SK-N-SH (cell line): ENCODE results near the gene ANXA8. TPM values are rescaled to one million over a fixed set of nuclear protein-coding genes. Genes with fewer than 3 reads are reported as not detected.
"Not testable (repeated sequence)": the region's sequence is repeated elsewhere in the genome, so short reads cannot be mapped to it uniquely, and the experiment has no call there.

Source experiments
- CTCF ChIA-PET: fragments of 300-600, 350-600 bp; formaldehyde crosslinking; extraction: SDS; loops from one replicate; lab custom pipeline; 2021; lab: Yijun Ruan, JAX
- POLR2A ChIA-PET: fragments of 350-600 bp; sonication (Branson Sonifier 250); formaldehyde crosslinking; extraction: SDS; loops from one replicate; lab custom pipeline; 2020; ENCODE audit warnings: antibody characterized with exemption, inconsistent platforms; lab: Yijun Ruan, JAX
- DNase-seq: peaks from one replicate; pipeline ENCODE4 v3.0.0; 2012
- H2AFZ ChIP-seq: fragments of 200-600 bp; sonication (generic); 2 replicates; pipeline ENCODE4 v1.8.1; 2016; ENCODE audit warnings: antibody characterized with exemption, mild to moderate bottlenecking, low read depth
- H3F3A ChIP-seq: fragments of 200-600 bp; sonication (generic); replicated peaks from 2 replicates; pipeline ENCODE3; 2016; ENCODE audit warnings: antibody characterized with exemption, mild to moderate bottlenecking; ENCODE audit not compliant: insufficient read depth
- H3K27ac ChIP-seq, 2 experiments: fragments of 200-500 bp in 1 of 2; fragments of 200-600 bp in 1 of 2; sonication (Bioruptor generic) in 1 of 2; sonication (generic), shearing (Covaris generic) in 1 of 2; 2 replicates each; pipeline versions ENCODE4 v1.5.1 to v1.6.1; 2014 to 2016; ENCODE audit warnings: low read depth in 2 of 2, inconsistent platforms in 1 of 2, low read length in 1 of 2, mild to moderate bottlenecking in 1 of 2, mixed read lengths in 1 of 2
- H3K27me3 ChIP-seq: fragments of 200-600 bp; sonication (generic), shearing (Covaris generic); 2 replicates; pipeline ENCODE4 v1.6.1; 2016; ENCODE audit warnings: mixed run types; ENCODE audit not compliant: insufficient read depth
- H3K36me3 ChIP-seq, 2 experiments: fragments of 200-500 bp in 1 of 2; fragments of 200-600 bp in 1 of 2; sonication (Bioruptor generic) in 1 of 2; sonication (generic) in 1 of 2; replicated peaks in 1 of 2; 2 replicates each; pipeline versions ENCODE3 to v1.5.1; 2014 to 2016; ENCODE audit warnings: low read length in 1 of 2, mild to moderate bottlenecking in 1 of 2; ENCODE audit not compliant: insufficient read depth in 2 of 2, control insufficient read depth in 1 of 2
- H3K4me1 ChIP-seq, 2 experiments: fragments of 200-500 bp in 1 of 2; fragments of 200-600 bp in 1 of 2; sonication (Bioruptor generic) in 1 of 2; sonication (generic), shearing (Covaris generic) in 1 of 2; 2 replicates each; pipeline versions ENCODE4 v1.5.1 to v1.6.1; 2014 to 2016; ENCODE audit warnings: low read depth in 1 of 2, low read length in 1 of 2, mixed run types in 1 of 2; ENCODE audit not compliant: insufficient read depth in 2 of 2, control insufficient read depth in 1 of 2
- H3K4me2 ChIP-seq: fragments of 200-600 bp; sonication (generic), shearing (Covaris generic); 2 replicates; pipeline ENCODE4 v1.6.1; 2017; ENCODE audit warnings: mixed run types
- H3K4me3 ChIP-seq, 2 experiments: fragments of 200-500 bp in 1 of 2; fragments of 200-600 bp in 1 of 2; sonication (Bioruptor generic) in 1 of 2; sonication (generic), shearing (Covaris generic) in 1 of 2; 2 replicates each; pipeline versions ENCODE4 v1.5.1 to v1.8.1; 2014 to 2016; ENCODE audit warnings: low read depth in 2 of 2, inconsistent platforms in 1 of 2, low read length in 1 of 2, mild to moderate bottlenecking in 1 of 2, mixed read lengths in 1 of 2, moderate library complexity in 1 of 2
- H3K79me2 ChIP-seq: fragments of 200-600 bp; sonication (generic); 2 replicates; pipeline ENCODE4 v1.8.1; 2017; ENCODE audit warnings: mild to moderate bottlenecking; ENCODE audit not compliant: insufficient read depth
- H3K9ac ChIP-seq: fragments of 200-600 bp; sonication (generic); 2 replicates; pipeline ENCODE4 v1.6.1; 2017; ENCODE audit warnings: mixed run types
- H3K9me2 ChIP-seq: fragments of 200-600 bp; sonication (generic); 2 replicates; pipeline ENCODE4 v1.6.1; 2017; ENCODE audit warnings: mixed run types
- H3K9me3 ChIP-seq: fragments of 200-600 bp; sonication (generic); 2 replicates; pipeline ENCODE4 v1.6.1; 2017; ENCODE audit warnings: mixed run types, mild to moderate bottlenecking, moderate library complexity
- H4K20me1 ChIP-seq: fragments of 200-600 bp; sonication (generic); 2 replicates; pipeline ENCODE4 v1.6.1; 2017; ENCODE audit warnings: mild to moderate bottlenecking, mixed run types; ENCODE audit not compliant: insufficient read depth
- EP300 ChIP-seq, 2 experiments: IDR thresholded peaks; 2 replicates each; pipeline versions ENCODE4 v1.4.0 to v1.6.1; 2012; ENCODE audit warnings: borderline replicate concordance in 1 of 2, low read depth in 1 of 2, low read length in 1 of 2
- FOSL2 ChIP-seq: IDR thresholded peaks from 2 replicates; pipeline ENCODE4 v1.4.0; 2012; ENCODE audit warnings: low read depth, mild to moderate bottlenecking, moderate library complexity, borderline replicate concordance
- JUND ChIP-seq: IDR thresholded peaks from 2 replicates; pipeline ENCODE4 v1.4.0; 2012
- TCF12 ChIP-seq: IDR thresholded peaks from 2 replicates; pipeline ENCODE4 v1.4.0; 2012
- WGBS: methylation state at CpG from one replicate; pipeline ENCODE4 v1.1.6; 2017; ENCODE audit warnings: low lambda C conversion rate; 5-methylcytosine and 5-hydroxymethylcytosine counted together
- polyA plus RNA-seq, 3 experiments: library from polyadenylated mRNA; depleted of rRNA; stranded (reverse); fragments of >200 nt; gene quantifications; 2 replicates each; pipeline ENCODE4 v1.2.3, GENCODE V29; 2012

ANXA8 gene
- polyA plus RNA-seq, 1 of the 3 experiments (the other 2 are of a cell fraction), result 0.15 TPM

DNA sequence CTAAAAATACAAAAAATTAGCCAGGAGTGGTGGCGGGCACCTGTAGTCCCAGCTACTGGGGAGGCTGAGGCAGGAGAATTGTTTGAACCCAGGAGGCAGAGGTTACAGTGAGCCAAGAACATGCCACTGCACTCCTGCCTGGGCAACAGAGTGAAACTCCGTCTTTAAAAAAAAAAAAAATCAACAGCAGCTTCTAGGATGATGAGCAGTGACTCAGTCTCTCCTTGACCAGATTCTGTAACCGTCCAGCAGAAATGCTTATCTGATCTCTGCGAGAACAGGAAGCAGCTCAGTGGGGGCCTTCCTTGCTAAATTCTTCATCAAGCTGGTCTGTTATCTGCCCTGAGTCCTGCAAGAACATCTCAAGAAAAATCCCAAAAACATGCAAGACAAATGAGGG lies 2.0 kb upstream of the ANXA8 start:
- H3K36me3 ChIP-seq, H3K9me2 ChIP-seq, H3K9me3 ChIP-seq, H4K20me1 ChIP-seq, POLR2A ChIA-PET, H3K4me1 ChIP-seq, H3K27me3 ChIP-seq, DNase-seq, H3K4me3 ChIP-seq, H3F3A ChIP-seq, H3K9ac ChIP-seq, H3K79me2 ChIP-seq, H2AFZ ChIP-seq, H3K4me2 ChIP-seq, CTCF ChIA-PET: not testable (repeated sequence)
- 27% methylated on average over 4 of the region's 4 CpGs for WGBS
- TF ChIP-seq EP300 (IDR thresholded peaks at IDR 0.05; ENCODE audit: borderline replicate concordance in 1 of 2, low read depth in 1 of 2, low read length in 1 of 2), result peak in 1 of 2 experiments; percentile 25; a peak in 1 of 4 replicates
- TF ChIP-seq JUND, result peak; percentile 34; the same call in 1 of the 2 replicates
- peak; percentile 31; the same call in 1 of the 2 replicates for TF ChIP-seq FOSL2
- peak; percentile 18; the same call in 1 of the 2 replicates for TF ChIP-seq TCF12
- peak overlapping the region in 1 of 2 experiments; percentile 54; a peak in 2 of 4 replicates for H3K27ac ChIP-seq

DNA sequence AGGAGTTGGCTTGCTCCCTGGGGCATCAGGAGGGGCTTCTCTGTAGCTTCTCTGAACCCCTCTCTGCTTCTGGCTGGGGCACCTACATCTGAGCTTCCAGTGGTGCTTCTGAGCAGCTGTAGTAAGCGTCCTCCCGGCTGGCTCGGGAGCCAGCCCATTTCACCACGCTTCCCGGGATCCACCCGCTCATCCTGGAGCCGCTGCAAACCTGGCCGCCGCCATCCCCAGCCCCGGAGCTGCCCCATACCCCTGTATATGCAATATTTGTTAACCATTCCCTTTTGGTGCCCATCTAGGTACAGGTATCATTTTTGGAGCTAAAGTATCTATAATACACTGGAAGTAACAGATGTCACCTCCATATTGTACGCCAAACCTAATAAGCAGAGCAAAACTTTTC lies 871 bp upstream of the ANXA8 start:
- DNase-seq, H3K27me3 ChIP-seq, H3K4me1 ChIP-seq, H4K20me1 ChIP-seq, CTCF ChIA-PET, H3K9me2 ChIP-seq, H3K9ac ChIP-seq, H3K27ac ChIP-seq, H3K36me3 ChIP-seq, H3F3A ChIP-seq, POLR2A ChIA-PET, H3K4me2 ChIP-seq, H3K9me3 ChIP-seq, H3K79me2 ChIP-seq, H3K4me3 ChIP-seq, H2AFZ ChIP-seq: not testable (repeated sequence)
- WGBS, result 96% methylated on average over 8 of the region's 11 CpGs

DNA sequence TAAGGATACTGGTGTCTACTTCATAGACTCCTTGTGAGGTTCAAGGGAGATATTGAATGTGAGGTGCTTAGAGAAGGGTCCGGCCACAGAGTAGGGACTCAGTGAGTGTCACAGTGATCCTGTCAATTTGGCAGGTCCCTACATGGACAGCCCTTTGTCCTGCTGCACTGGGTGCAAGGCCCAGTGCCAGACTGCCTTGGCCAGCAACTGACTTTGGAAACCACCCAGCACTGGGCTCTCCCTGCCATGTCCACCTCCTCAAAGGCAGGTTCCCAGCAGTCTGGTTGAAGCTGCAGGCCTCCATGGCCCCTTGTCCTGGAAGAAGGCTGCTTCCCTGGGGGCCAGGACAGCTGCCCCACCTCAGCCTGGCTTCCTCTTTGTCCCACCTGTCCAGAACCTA lies 1.5 kb downstream of the ANXA8 start:
- CTCF ChIA-PET, H2AFZ ChIP-seq, H3K4me3 ChIP-seq, POLR2A ChIA-PET, H3K27ac ChIP-seq, H3K36me3 ChIP-seq, H3K4me2 ChIP-seq, H3F3A ChIP-seq, H3K4me1 ChIP-seq, H3K9me3 ChIP-seq, H3K27me3 ChIP-seq, H3K9me2 ChIP-seq, H3K79me2 ChIP-seq, H3K9ac ChIP-seq, DNase-seq, H4K20me1 ChIP-seq: not testable (repeated sequence)
- WGBS, result no CpG with 5 or more reads among the region's 1 CpG

DNA sequence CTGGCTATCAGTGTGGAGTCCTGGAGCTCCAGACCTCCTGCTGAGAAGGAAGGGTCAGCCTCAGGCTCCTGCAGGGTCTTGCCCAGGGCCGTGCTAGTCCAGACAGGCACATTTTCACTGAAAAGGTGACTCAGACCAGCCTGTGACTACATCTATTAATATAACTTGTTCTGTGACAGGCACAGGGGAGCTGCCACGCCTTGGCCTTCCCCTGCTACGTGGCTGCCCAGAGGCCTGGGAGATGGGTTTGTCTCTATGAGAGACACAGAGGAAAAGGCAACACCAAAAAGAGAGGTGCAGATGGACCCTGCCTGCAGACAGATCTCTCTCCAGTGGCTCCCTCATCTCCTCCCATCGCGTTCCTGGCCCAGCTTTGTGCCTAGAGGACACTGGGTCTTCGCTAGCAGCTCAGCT lies 2.1 kb downstream of the ANXA8 start:
- not testable (repeated sequence) for H3K79me2 ChIP-seq
- H3K9ac ChIP-seq, result 0 out of 2 replicates have a peak overlapping the region, but pooled peaks have one; percentile 34
- 20% methylated on average over 1 of the region's 6 CpGs for WGBS

DNA sequence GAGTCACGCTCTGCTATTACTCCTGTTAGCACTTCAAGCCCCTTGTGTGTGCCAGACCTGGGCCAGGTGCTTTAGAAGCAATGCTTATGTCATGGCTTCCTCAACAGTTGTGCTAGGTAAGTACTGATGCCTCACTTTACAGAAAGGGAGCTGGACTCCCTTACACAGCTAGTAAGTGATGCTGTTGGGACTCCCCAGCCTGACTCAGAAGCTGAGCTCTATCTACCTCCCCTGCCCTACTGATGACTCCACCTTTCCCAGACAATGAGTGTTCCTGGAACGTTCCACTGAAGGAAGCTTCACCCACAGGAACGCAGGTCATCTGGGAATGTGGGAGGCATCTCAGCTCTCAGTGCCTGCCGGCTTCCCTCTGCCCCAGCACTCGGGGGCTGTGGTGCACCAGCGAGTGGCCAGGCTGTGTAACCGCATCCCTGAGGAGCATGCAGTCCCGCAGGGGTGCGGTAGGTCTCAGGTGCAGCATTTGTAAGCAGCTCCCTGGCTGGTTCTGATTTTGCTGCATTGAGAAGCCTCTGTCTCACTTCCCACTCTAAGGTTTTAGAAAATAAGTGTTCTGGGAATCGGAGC lies 2.6 kb downstream of the ANXA8 start:
- POLR2A ChIA-PET, H3K9ac ChIP-seq, DNase-seq: not testable (repeated sequence)

More for the DNA sequence above, 2.1 kb downstream of the ANXA8 start:
- H3K4me2 ChIP-seq, CTCF ChIA-PET, POLR2A ChIA-PET, H3K36me3 ChIP-seq, H3F3A ChIP-seq, H3K27me3 ChIP-seq, H3K9me3 ChIP-seq, H3K27ac ChIP-seq, H3K4me1 ChIP-seq, H2AFZ ChIP-seq, H4K20me1 ChIP-seq, H3K4me3 ChIP-seq, DNase-seq, H3K9me2 ChIP-seq: not testable (repeated sequence)

DNA sequence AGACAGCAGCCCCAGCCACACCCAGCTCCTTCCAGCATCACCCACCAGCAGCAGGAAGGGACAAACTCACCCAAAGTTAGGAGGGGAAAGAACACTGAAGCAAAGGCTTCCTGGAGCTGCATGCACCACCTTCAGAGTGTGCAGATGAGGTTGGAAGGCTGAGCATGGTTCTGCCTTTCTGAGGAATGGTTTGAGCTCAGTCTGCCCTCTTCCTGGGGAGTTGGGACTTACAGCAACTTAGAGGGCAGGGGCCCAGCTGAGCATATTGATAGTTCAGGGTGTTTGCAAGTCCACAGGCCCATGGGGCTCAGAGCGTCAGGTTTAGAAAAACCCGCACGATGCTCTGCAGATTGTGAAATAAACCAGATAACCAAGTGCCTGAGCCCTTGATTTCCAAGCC lies 3.8 kb downstream of the ANXA8 start:
- H3K9ac ChIP-seq, H3K27me3 ChIP-seq, H4K20me1 ChIP-seq, H3K9me3 ChIP-seq, DNase-seq, H3F3A ChIP-seq, H3K4me1 ChIP-seq, POLR2A ChIA-PET, H2AFZ ChIP-seq, CTCF ChIA-PET, H3K36me3 ChIP-seq, H3K4me2 ChIP-seq, H3K4me3 ChIP-seq, H3K79me2 ChIP-seq, H3K27ac ChIP-seq, H3K9me2 ChIP-seq: not testable (repeated sequence)
- no CpG with 5 or more reads among the region's 3 CpGs for WGBS

More for the DNA sequence above, 2.6 kb downstream of the ANXA8 start:
- H3K27me3 ChIP-seq, H4K20me1 ChIP-seq, H3K9me3 ChIP-seq, H3K79me2 ChIP-seq, H3K4me3 ChIP-seq, H3K4me2 ChIP-seq, H3K36me3 ChIP-seq, H2AFZ ChIP-seq, H3K4me1 ChIP-seq, CTCF ChIA-PET, H3F3A ChIP-seq, H3K27ac ChIP-seq, H3K9me2 ChIP-seq: not testable (repeated sequence)
- WGBS, result no CpG with 5 or more reads among the region's 10 CpGs
